Activated naive CD4-positive, alpha-beta T cell treated with anti-CD3 and anti-CD28 coated beads for 36 hours (primary cell): ENCODE measurements around the gene KNDC1. TPM values are rescaled to one million over a fixed set of nuclear protein-coding genes. Genes with fewer than 3 reads are reported as not detected.

Experiments used
- CTCF ChIA-PET: fragments of 350-600 bp; sonication (Branson Sonifier 250); formaldehyde crosslinking; loops from one replicate; lab custom pipeline; 2021; ENCODE audit warnings: antibody characterized with exemption; lab: Charles Lee
- DNase-seq: peaks from one replicate; pipeline ENCODE4 v3.0.0-alpha.2; 2020
- H3K27ac Mint-ChIP-seq: one replicate; pipeline ENCODE4 v1.8.0; 2021; ENCODE audit warnings: mild to moderate bottlenecking, mixed read lengths
- H3K27me3 Mint-ChIP-seq: one replicate; pipeline ENCODE4 v1.8.0; 2021; ENCODE audit warnings: low read depth, mixed read lengths
- H3K36me3 Mint-ChIP-seq: one replicate; pipeline ENCODE4 v1.8.0; 2021; ENCODE audit warnings: low read depth, mixed read lengths
- H3K4me1 Mint-ChIP-seq: one replicate; pipeline ENCODE4 v1.8.0; 2021; ENCODE audit warnings: low read depth, mixed read lengths
- H3K4me3 Mint-ChIP-seq: one replicate; pipeline ENCODE4 v1.8.0; 2021; ENCODE audit warnings: mild to moderate bottlenecking, moderate library complexity, mixed read lengths
- H3K9me3 Mint-ChIP-seq: one replicate; pipeline ENCODE4 v1.8.0; 2021; ENCODE audit warnings: mixed read lengths
- intact Hi-C: fragments of 100-400 bp; cut with micrococcal nuclease; formaldehyde crosslinking; loops from one replicate; pipeline ENCODE4 v1.15.1; 2023
- microRNA-seq: library from miRNA; unstranded; fragments of <30 nt; microRNA quantifications from one replicate; pipeline ENCODE4 v1.2.0, GENCODE V29; 2022; ENCODE audit warnings: borderline microRNAs expressed, borderline replicate concordance
- total RNA-seq, 2 experiments: library from RNA; stranded (reverse); gene quantifications; one replicate each; pipeline ENCODE4 v1.2.3, GENCODE V29; 2021

KNDC1 gene
- total RNA-seq, 2 experiments from 2014 or later, result not detected

DNA sequence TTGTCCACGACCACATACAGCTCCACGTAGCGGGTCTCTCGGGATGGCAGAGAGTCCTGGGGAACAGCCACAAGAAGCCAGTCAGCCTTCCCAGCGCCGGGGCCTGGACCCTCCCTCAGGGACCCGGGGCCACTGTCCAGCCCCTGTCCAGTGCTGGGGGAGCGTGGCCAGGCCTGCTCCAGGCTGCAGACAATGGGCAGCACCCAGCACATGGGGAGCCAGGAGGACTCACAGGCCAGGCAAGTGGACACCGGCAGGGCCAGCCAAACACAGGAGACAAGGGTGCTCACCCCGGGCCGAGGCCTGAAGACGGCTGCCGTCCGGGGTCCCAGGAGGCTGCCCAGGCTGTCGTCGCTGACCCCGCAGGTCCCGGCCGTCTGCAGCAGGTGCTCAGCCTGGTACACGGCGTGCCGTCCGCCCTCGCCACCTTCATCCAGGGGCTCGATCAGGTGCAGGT lies 113.0 kb downstream of the KNDC1 start:
- CTCF ChIA-PET, result interaction anchor here (1.4 kb wide), 1 partner anchor 14 kb away, joined by 4 read pairs; no protein-coding TSS in a partner anchor
- intact Hi-C loops, result no loop called here
- Mint-ChIP-seq H3K27ac (no peak overlapping the region), H3K9me3 (no peaks in the 10 kb centered on the region), H3K4me3 (no peak overlapping the region), H3K36me3 (peaks cover 11% of the 10 kb centered on the region), H3K27me3 (no peaks in the 10 kb centered on the region), H3K4me1 (peaks cover 11% of the 10 kb centered on the region)
- DNase-seq, result no peak

DNA sequence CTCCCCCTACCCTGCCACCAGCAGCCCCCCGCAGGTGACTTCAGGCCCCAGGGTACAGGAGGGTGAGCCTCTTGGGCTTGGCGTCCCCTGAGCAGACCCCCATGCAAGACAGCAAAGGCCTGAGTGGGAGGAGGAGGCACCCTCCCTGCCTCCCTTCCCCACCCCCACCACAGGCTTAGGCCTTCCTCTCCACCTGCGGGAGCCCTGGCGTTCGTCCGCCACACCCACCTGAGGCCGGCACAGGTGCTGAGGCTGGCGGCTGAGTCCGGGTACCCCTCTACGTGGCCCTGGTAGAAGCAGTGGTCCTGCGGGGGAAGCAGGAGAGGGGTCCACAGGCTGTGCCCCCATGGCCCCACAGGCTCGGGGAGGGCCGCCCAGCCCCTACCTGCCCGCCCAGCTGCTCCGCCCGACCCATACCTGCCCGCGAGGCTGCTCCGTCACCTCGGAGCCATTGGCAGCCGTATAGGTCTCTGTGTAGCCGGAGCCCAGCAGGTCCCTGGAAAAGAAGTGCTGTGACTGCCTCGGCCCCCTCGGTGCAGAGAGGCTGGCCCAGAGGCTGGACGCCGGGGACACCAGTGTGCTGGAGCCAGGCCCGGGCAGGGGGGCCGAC lies 113.6 kb downstream of the KNDC1 start:
- no peaks in the 10 kb centered on the region for H3K9me3 Mint-ChIP-seq
- no peak overlapping the region for H3K4me3 Mint-ChIP-seq
- intact Hi-C loops, result no loop called here
- CTCF ChIA-PET, result no interaction called here
- H3K36me3 Mint-ChIP-seq, result peaks cover 11% of the 10 kb centered on the region
- no peaks in the 10 kb centered on the region for H3K27me3 Mint-ChIP-seq
- H3K27ac Mint-ChIP-seq, result no peak overlapping the region
- DNase-seq, result no peak
- peaks cover 18% of the 10 kb centered on the region for H3K4me1 Mint-ChIP-seq

DNA sequence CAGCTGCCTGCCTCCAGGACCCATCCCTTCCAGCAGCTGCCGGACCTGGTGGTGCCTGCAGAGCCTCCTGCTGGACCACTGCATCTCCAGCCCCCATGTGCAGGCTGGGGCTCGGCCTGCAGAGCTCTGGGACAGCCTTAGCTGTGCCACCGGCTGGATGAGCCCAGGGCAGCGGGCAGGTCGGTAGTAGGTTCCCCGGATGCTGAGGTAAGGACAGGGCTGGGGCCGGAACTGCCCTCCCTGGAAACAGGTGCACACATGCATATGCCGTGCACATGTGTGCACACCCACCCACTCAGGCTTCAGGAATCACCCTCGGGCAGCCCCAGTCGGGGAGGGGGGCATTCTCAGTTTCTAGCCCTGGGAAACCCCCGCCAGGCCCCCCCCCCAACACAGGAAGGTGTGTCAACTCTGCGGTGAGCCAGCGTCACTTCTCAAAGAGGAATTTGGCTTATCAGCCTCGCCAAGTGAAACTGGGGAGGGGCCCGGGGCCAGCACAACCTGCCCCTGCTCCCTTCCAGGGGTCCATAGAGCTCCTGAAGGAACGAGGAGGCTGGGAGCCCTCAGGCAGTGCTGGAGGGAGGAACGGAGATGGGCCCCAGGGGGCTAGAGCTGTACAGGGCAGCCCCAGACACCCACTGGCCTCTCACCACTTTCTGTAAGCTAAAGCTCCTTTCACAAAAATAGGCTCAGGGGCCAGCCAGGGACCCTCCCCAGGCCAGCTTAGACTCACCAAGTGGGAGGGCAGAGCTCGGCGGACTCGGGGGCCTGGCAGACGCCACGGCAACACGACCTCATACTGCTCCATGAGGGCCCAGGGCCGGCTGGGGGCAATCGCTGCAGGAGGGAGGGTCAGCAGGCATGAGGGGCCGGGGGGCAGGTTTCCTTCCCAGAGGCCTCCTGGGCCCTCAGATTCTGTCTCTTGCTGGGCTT lies 115.0 kb downstream of the KNDC1 start:
- H3K9me3 Mint-ChIP-seq, result no peaks in the 10 kb centered on the region
- H3K27me3 Mint-ChIP-seq, result no peaks in the 10 kb centered on the region
- H3K4me3 Mint-ChIP-seq, result peak overlapping the region; percentile 86
- H3K27ac Mint-ChIP-seq, result peak overlapping the region; percentile 91
- peak; percentile 96 for DNase-seq
- H3K4me1 Mint-ChIP-seq, result peaks cover 23% of the 10 kb centered on the region
- CTCF ChIA-PET, result interaction anchor here (0.7 to 1.7 kb wide), 8 partner anchors 11 to 131 kb away, joined by 3 to 9 read pairs (median 6); no protein-coding TSS in a partner anchor
- intact Hi-C loops, result loop anchor here (1.0 to 5.0 kb wide), 7 partner anchors 16 to 738 kb away; partner anchors contain the start of gene INPP5A
- H3K36me3 Mint-ChIP-seq, result peaks cover 11% of the 10 kb centered on the region

DNA sequence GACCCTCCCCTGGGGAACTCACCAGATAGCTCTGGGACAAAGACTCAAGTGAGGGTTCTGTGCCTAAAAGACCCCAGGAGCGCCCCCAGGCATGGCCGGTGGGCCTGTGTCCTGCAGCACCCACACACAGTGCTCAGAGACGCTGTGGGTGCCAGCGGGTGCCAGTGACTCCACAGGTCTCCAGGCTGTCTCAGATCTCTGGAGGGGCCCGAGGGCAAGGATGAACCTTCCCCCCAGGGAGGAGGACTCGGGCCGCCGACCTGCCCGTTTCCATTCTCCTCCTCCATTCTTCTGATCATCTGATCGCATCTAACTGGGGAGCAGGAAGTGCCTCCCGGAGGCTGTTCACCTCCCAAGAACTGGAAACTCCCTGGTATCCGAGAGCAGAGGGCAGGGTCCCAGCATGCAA lies 115.7 kb downstream of the KNDC1 start:
- H3K27ac Mint-ChIP-seq, result peak overlapping the region; percentile 91

More for the DNA sequence above, 115.7 kb downstream of the KNDC1 start:
- peak; percentile 60 for DNase-seq
- Mint-ChIP-seq H3K4me1 (peaks cover 23% of the 10 kb centered on the region), H3K9me3 (no peaks in the 10 kb centered on the region), H3K27me3 (no peaks in the 10 kb centered on the region), H3K36me3 (peaks cover 11% of the 10 kb centered on the region), H3K4me3 (peak overlapping the region; percentile 86)
- intact Hi-C loops, result loop anchor here (1.0 to 5.0 kb wide), 7 partner anchors 16 to 738 kb away; partner anchors contain the start of gene INPP5A
- CTCF ChIA-PET, result interaction anchor here (0.7 to 1.7 kb wide), 9 partner anchors 10 to 132 kb away, joined by 3 to 9 read pairs (median 6); no protein-coding TSS in a partner anchor

Small RNA genes within 50 kb of the gene (microRNA-seq; reads per million reads assigned to microRNA genes)
- gene MIR202, result not detected

Other genes with a start within 250 kb of the KNDC1 start
- not detected for gene CFAP46, start 217.6 kb upstream of the KNDC1 start, total RNA-seq
- gene ADGRA1, start 72.3 kb upstream of the KNDC1 start, total RNA-seq, result not detected
- not detected for gene UTF1, start 70.0 kb downstream of the KNDC1 start, total RNA-seq
- gene VENTX, start 77.6 kb downstream of the KNDC1 start, total RNA-seq, result not detected
- gene ADAM8, start 116.6 kb downstream of the KNDC1 start, total RNA-seq, result 100 to 1,000 TPM; 112 to 120 TPM
- 10 to 100 TPM; 47.9 to 56.1 TPM for gene TUBGCP2, start 148.7 kb downstream of the KNDC1 start, total RNA-seq
- gene ZNF511, start 148.7 kb downstream of the KNDC1 start, total RNA-seq, result 10 to 100 TPM; 37.1 to 39.4 TPM
- not detected for gene CALY, start 176.7 kb downstream of the KNDC1 start, total RNA-seq
- gene PRAP1, start 187.2 kb downstream of the KNDC1 start, total RNA-seq, result not detected
- 10 to 100 TPM; 29.9 to 34.9 TPM for gene FUOM, start 197.8 kb downstream of the KNDC1 start, total RNA-seq
- gene ECHS1, start 213.1 kb downstream of the KNDC1 start, total RNA-seq, result 10 to 100 TPM; 45.8 to 48.7 TPM
- gene PAOX, start 219.0 kb downstream of the KNDC1 start, total RNA-seq, result 1 to 10 TPM; 4.4 to 5.0 TPM
- gene MTG1, start 233.9 kb downstream of the KNDC1 start, total RNA-seq, result 10 to 100 TPM; 31.6 to 32.9 TPM